Vagina (tissue), 2 donors: Measurements from ENCODE around the gene ZIC5. TPM values are rescaled to one million over a fixed set of nuclear protein-coding genes. Genes with fewer than 3 reads are reported as not detected.
"Not testable (repeated sequence)": the region's sequence is repeated elsewhere in the genome, so short reads cannot be mapped to it uniquely, and the experiment has no call there.

ENCODE experiments used
- DNase-seq, 2 donors: peaks; one replicate each; pipeline ENCODE4 v3.0.0-alpha.2; 2017; ENCODE audit errors: extremely low spot score in 2 of 2
- H3K27ac ChIP-seq: fragments of 200-600 bp; sonication (generic); one replicate; pipeline ENCODE4 v1.5.1; 2019
- H3K27me3 ChIP-seq: fragments of 200-600 bp; sonication (generic); one replicate; pipeline ENCODE4 v1.5.1; 2019
- H3K36me3 ChIP-seq, 2 donors: fragments of 200-600 bp; sonication (generic); one replicate each; pipeline ENCODE4 v1.5.1; 2017 to 2019
- H3K4me1 ChIP-seq: fragments of 200-600 bp; sonication (generic); one replicate; pipeline ENCODE4 v1.5.1; 2019
- H3K4me3 ChIP-seq, 2 donors: fragments of 200-600 bp; sonication (generic); 1 replicate in 1 of 2; 2 replicates in 1 of 2; pipeline ENCODE4 v1.5.1; 2016 to 2019
- H3K9me3 ChIP-seq: fragments of 200-600 bp; sonication (generic); one replicate; pipeline ENCODE4 v1.5.1; 2019
- CTCF ChIP-seq, 3 experiments: fragments of 450-650 bp in 2 of 3; fragments of 200-600 bp in 1 of 3; sonication (generic) in 1 of 3; IDR thresholded peaks; one replicate each; pipeline ENCODE4 v1.5.1; 2017 to 2019; ENCODE audit warnings: antibody characterized with exemption in 3 of 3, mild to moderate bottlenecking in 2 of 3, moderate library complexity in 2 of 3
- POLR2A ChIP-seq, 2 donors: fragments of 450-650 bp; IDR thresholded peaks; one replicate each; pipeline ENCODE4 v1.6.1; 2017; ENCODE audit warnings: antibody characterized with exemption in 2 of 2, mild to moderate bottlenecking in 2 of 2, moderate library complexity in 2 of 2
- POLR2AphosphoS5 ChIP-seq, 2 donors: sonication (generic); formaldehyde crosslinking; IDR thresholded peaks; one replicate each; pipeline ENCODE4 v1.9.0; 2017; ENCODE audit warnings: antibody characterized with exemption in 2 of 2, mild to moderate bottlenecking in 2 of 2, low read depth in 1 of 2; ENCODE audit not compliant: insufficient read depth in 1 of 2
- intact Hi-C: fragments of 100-400 bp; cut with DNase I; formaldehyde crosslinking; loops from one replicate; pipeline ENCODE4 v1.15.1; 2023
- total RNA-seq: library from RNA; depleted of rRNA; stranded (reverse); fragments of >200 nt; gene quantifications from one replicate; pipeline ENCODE4 v1.2.3, GENCODE V29; 2016

ZIC5 gene
- total RNA-seq, 1 donor from 2014 or later: not detected

- Histone ChIP-seq H3K4me3 (no peak overlapping the region), H3K9me3 (no peaks in the 10 kb centered on the region), H3K4me1 (no peaks in the 10 kb centered on the region), H3K27me3 (no peaks in the 10 kb centered on the region), H3K27ac (no peak overlapping the region), H3K36me3 (no peaks in the 10 kb centered on the region)
- DNase-seq: no peak
- intact Hi-C loops: no loop called here
- no peak for TF ChIP-seq CTCF (IDR thresholded peaks at IDR 0.05)
- no peak for TF ChIP-seq POLR2AphosphoS5 (IDR thresholded peaks at IDR 0.05; ENCODE audit: insufficient read depth in 1 of 2, low read depth in 1 of 2)
- no peak for TF ChIP-seq POLR2A (IDR thresholded peaks at IDR 0.05)
Observed at GRCh38 chr13:99948411-99948810, 23.2 kb downstream of the ZIC5 start.

GRCh38 chr13:99947666-99948065, 23.9 kb downstream of the ZIC5 start:
- no peaks in the 10 kb centered on the region for H3K27me3 ChIP-seq
- H3K36me3 ChIP-seq: no peaks in the 10 kb centered on the region
- H3K9me3 ChIP-seq: no peaks in the 10 kb centered on the region
- DNase-seq: no peak
- H3K27ac ChIP-seq: no peak overlapping the region
- no peak overlapping the region for H3K4me3 ChIP-seq
- intact Hi-C loops: no loop called here
- H3K4me1 ChIP-seq: no peaks in the 10 kb centered on the region
- TF ChIP-seq POLR2A (IDR thresholded peaks at IDR 0.05): no peak
- TF ChIP-seq POLR2AphosphoS5 (IDR thresholded peaks at IDR 0.05; ENCODE audit: insufficient read depth in 1 of 2, low read depth in 1 of 2): no peak
- TF ChIP-seq CTCF (IDR thresholded peaks at IDR 0.05): no peak

DNA sequence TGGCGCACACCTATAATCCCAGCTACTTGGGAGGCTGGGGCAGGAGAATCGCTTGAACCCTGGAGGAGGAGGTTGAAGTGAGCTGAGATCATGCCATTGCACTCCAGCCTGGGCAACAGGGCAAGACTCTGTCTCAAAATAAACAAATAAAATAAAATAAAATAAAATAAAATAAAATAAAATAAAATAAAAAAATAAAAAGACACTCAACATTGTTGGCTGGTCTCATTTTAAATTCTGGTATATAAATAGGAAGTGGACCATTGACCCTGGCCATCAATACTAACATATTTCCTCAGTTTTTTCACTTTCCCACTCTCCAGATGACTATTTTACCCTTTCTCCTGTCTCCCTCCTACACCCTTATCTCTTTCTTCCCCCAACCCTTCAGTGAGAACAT, 26.1 kb downstream of the ZIC5 start:
- H3K27ac ChIP-seq, H3K9me3 ChIP-seq, H3K4me1 ChIP-seq, H3K27me3 ChIP-seq, intact Hi-C loops, H3K36me3 ChIP-seq, H3K4me3 ChIP-seq, DNase-seq: not testable (repeated sequence)

DNA sequence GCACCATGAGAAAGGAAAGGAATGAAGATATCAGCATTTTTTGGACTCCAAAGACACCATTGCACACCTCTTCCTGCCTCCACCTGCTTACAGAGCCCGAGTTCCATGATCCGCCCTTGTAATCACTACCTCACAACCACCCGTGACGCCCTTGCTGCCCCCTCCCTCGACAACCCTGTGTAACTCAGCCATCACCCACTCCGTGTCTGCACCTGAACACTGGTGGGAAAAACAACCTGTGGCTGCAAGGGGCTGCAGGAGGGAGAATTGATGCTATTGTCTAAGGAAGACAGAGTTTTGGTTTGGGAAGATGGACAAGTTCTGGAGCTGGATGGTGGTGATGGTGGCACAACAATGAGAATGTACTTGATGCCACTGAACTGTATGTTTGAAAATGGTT, 27.0 kb downstream of the ZIC5 start:
- no peak for DNase-seq
- TF ChIP-seq POLR2A (IDR thresholded peaks at IDR 0.05) (no peak), POLR2AphosphoS5 (IDR thresholded peaks at IDR 0.05; ENCODE audit: insufficient read depth in 1 of 2, low read depth in 1 of 2) (no peak), CTCF (IDR thresholded peaks at IDR 0.05) (no peak)
- Histone ChIP-seq H3K9me3 (no peaks in the 10 kb centered on the region), H3K4me1 (no peaks in the 10 kb centered on the region), H3K4me3 (no peak overlapping the region), H3K27ac (no peak overlapping the region), H3K27me3 (no peaks in the 10 kb centered on the region), H3K36me3 (no peaks in the 10 kb centered on the region)
- intact Hi-C loops: no loop called here

- no peak for DNase-seq
- H3K27me3 ChIP-seq: no peaks in the 10 kb centered on the region
- no peaks in the 10 kb centered on the region for H3K4me1 ChIP-seq
- intact Hi-C loops: no loop called here
- no peaks in the 10 kb centered on the region for H3K36me3 ChIP-seq
- TF ChIP-seq POLR2AphosphoS5 (IDR thresholded peaks at IDR 0.05; ENCODE audit: insufficient read depth in 1 of 2, low read depth in 1 of 2) (no peak), CTCF (IDR thresholded peaks at IDR 0.05) (no peak), POLR2A (IDR thresholded peaks at IDR 0.05) (no peak)
- no peaks in the 10 kb centered on the region for H3K9me3 ChIP-seq
- no peak overlapping the region for H3K27ac ChIP-seq
- no peak overlapping the region for H3K4me3 ChIP-seq
Observed at GRCh38 chr13:99944102-99944501, 27.5 kb downstream of the ZIC5 start.

DNA sequence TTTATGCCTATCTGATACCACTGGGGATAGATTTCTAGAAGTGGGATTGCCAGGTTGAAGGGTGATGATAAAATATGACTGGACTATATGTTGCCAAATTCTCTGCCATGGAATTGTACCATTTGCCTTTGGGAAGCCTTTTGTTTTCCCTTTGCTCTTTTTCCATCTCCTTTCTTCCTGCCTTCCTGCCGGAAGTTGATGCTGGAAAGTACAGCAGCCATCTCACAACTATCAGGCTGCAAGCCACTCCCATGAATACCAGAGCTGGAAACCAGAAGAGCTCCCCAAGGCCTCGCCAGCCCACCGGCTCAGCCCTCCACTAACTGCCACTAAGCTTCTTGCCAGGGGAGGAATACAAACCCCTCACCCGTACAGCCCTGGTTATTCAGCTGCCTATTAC, 29.7 kb downstream of the ZIC5 start:
- H3K27ac ChIP-seq: no peak overlapping the region
- no peak for DNase-seq
- intact Hi-C loops: no loop called here
- no peaks in the 10 kb centered on the region for H3K4me1 ChIP-seq
- H3K9me3 ChIP-seq: no peaks in the 10 kb centered on the region
- H3K36me3 ChIP-seq: no peaks in the 10 kb centered on the region
- no peak overlapping the region for H3K4me3 ChIP-seq
- TF ChIP-seq CTCF (IDR thresholded peaks at IDR 0.05): no peak
- no peak for TF ChIP-seq POLR2AphosphoS5 (IDR thresholded peaks at IDR 0.05; ENCODE audit: insufficient read depth in 1 of 2, low read depth in 1 of 2)
- TF ChIP-seq POLR2A (IDR thresholded peaks at IDR 0.05): no peak
- H3K27me3 ChIP-seq: no peaks in the 10 kb centered on the region
